GM21423 (cell line): ENCODE results near the gene AK9.

Experiments
- ATAC-seq: cut with Tn5 transposase; IDR thresholded peaks from one replicate; pipeline ENCODE4 v1.9.1; 2021; ENCODE audit warnings: mild to moderate bottlenecking, moderate library complexity; ENCODE audit not compliant: unreplicated experiment

Gene AK9

GRCh38 chr6:109448615-109449014, 242.4 kb downstream of the AK9 start:
- ATAC-seq = no peak

- no peak for ATAC-seq
Measured at GRCh38 chr6:109447878-109448555, 243.0 kb downstream of the AK9 start.

- ATAC-seq = no peak
Measured at GRCh38 chr6:109447087-109447486, 243.9 kb downstream of the AK9 start.

DNA sequence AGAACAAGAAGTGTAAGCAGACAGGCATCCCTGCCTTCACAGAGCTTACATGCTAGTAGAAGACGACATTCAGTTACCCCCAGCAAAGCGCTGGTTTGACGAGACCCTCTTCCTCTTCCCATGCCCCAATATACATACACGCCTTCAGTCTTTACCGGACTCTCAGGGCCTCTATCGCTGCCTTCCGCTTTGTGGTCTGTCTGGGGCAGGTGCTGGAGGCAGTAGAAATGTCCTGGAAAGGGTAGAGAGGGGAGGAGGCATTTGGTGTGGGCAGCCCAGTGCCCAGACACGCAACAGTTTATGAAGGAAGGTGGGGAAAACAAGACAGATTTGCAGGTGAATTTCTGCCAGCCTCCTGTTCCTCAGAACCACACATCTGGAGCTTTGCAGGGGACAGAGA, 244.5 kb downstream of the AK9 start:
- no peak for ATAC-seq

DNA sequence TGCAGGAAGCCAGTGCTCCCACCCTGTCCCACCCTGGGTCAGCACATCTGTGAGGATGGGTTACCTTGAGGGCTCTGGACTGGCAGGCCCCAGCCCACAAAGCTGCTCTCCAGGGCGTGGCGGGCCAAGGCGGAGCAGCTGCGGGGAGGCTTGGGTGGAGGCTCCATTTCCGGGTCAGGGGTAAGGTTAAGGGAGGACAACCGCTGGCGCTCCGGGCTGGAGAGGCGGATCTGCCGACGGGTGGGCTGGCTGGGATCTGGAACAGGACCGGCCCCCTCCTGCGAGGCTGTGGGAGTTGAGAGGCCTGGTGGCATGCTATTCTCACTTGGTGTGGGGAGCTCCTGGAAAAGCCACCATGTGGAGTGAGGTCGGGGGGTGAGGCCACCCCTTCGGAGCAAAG, 244.9 kb downstream of the AK9 start:
- no peak for ATAC-seq

DNA sequence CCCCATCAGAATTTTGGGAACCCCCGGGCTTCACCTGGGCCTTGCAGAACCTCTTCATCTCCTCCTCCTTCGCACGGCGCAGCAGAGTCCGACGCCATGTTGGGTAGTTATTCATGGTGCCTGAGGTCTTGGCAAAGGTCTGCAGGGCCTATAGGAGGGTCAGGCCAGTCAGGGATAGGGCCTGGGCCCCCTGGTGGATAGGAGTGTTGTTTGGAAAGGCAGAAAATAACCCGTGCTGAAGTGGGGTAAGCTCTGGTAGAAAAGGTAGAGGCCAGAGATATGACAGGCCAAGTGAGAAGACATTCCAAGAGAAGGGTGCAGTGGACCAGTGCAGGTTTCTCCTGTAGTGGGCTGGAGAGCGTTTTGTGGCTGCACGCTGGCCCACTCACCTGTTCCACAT, 245.6 kb downstream of the AK9 start:
- ATAC-seq = no peak

GRCh38 chr6:109443425-109443950, 247.5 kb downstream of the AK9 start:
- ATAC-seq = no peak
